H9 (cell line): Measurements from ENCODE around the gene NAPSA. TPM values are rescaled to one million over a fixed set of nuclear protein-coding genes. Genes with fewer than 3 reads are reported as not detected.

Experiments
- DNase-seq: peaks from one replicate; pipeline ENCODE4 v3.0.0-alpha.2; 2017
- H2AFZ ChIP-seq: one replicate; pipeline ENCODE4 v1.6.1; 2013; ENCODE audit warnings: mild to moderate bottlenecking, low read length, control low read depth, moderate library complexity
- H2AK5ac ChIP-seq: 2 replicates; pipeline ENCODE4 v1.6.1; 2013; ENCODE audit warnings: low read length, control low read depth, mixed read lengths; ENCODE audit not compliant: insufficient read length
- H2BK120ac ChIP-seq: one replicate; pipeline ENCODE4 v1.6.1; 2013; ENCODE audit warnings: low read depth, mild to moderate bottlenecking, low read length, control low read depth, inconsistent platforms; ENCODE audit not compliant: poor library complexity, severe bottlenecking
- H2BK12ac ChIP-seq: 2 replicates; pipeline ENCODE4 v1.6.1; 2013; ENCODE audit warnings: low read length, control low read depth, mixed read lengths, low read depth; ENCODE audit not compliant: insufficient read length
- H2BK15ac ChIP-seq: 2 replicates; pipeline ENCODE4 v1.6.1; 2013; ENCODE audit warnings: low read depth, low read length, control low read depth
- H2BK20ac ChIP-seq: one replicate; pipeline ENCODE4 v1.6.1; 2013; ENCODE audit warnings: low read depth, mild to moderate bottlenecking, low read length, control low read depth, inconsistent platforms; ENCODE audit not compliant: poor library complexity, severe bottlenecking
- H2BK5ac ChIP-seq: 2 replicates; pipeline ENCODE4 v1.6.1; 2013; ENCODE audit warnings: low read length, control low read depth, mixed read lengths; ENCODE audit not compliant: insufficient read length
- H3K14ac ChIP-seq: 2 replicates; pipeline ENCODE4 v1.6.1; 2013; ENCODE audit warnings: low read length, control low read depth; ENCODE audit not compliant: insufficient read depth
- H3K18ac ChIP-seq: 2 replicates; pipeline ENCODE4 v1.6.1; 2013; ENCODE audit warnings: low read depth, mild to moderate bottlenecking, mixed read lengths, low read length, control low read depth; ENCODE audit not compliant: insufficient read length
- H3K23ac ChIP-seq: 2 replicates; pipeline ENCODE4 v1.6.1; 2013; ENCODE audit warnings: low read length, control low read depth, mixed read lengths, low read depth; ENCODE audit not compliant: insufficient read length
- H3K23me2 ChIP-seq: 2 replicates; pipeline ENCODE4 v1.6.1; 2013; ENCODE audit warnings: low read depth, mild to moderate bottlenecking, mixed read lengths, low read length, control low read depth; ENCODE audit not compliant: insufficient read length, poor library complexity, severe bottlenecking
- H3K27ac ChIP-seq: 2 replicates; pipeline ENCODE4 v1.5.1; 2013; ENCODE audit warnings: low read length, control low read depth, mixed read lengths, low read depth; ENCODE audit not compliant: insufficient read length
- H3K27me3 ChIP-seq: 2 replicates; pipeline ENCODE4 v1.6.1; 2013; ENCODE audit warnings: low read length, control low read depth, inconsistent platforms; ENCODE audit not compliant: insufficient read depth
- H3K4ac ChIP-seq: 2 replicates; pipeline ENCODE4 v1.6.1; 2013; ENCODE audit warnings: low read depth, mild to moderate bottlenecking, control low read depth, inconsistent platforms, low read length, moderate library complexity
- H3K4me1 ChIP-seq: 2 replicates; pipeline ENCODE4 v1.6.1; 2013; ENCODE audit warnings: low read length, control low read depth, inconsistent platforms; ENCODE audit not compliant: insufficient read depth
- H3K4me2 ChIP-seq: 2 replicates; pipeline ENCODE4 v1.6.1; 2013; ENCODE audit warnings: low read length, control low read depth, mixed read lengths; ENCODE audit not compliant: insufficient read length, insufficient read depth
- H3K56ac ChIP-seq: 2 replicates; pipeline ENCODE4 v1.6.1; 2013; ENCODE audit warnings: low read depth, mild to moderate bottlenecking, mixed read lengths, low read length, control low read depth; ENCODE audit not compliant: insufficient read length
- H3K79me1 ChIP-seq: 2 replicates; pipeline ENCODE4 v1.6.1; 2013; ENCODE audit warnings: low read depth, mild to moderate bottlenecking, moderate library complexity, low read length, control low read depth, inconsistent platforms; ENCODE audit not compliant: insufficient read depth, poor library complexity, severe bottlenecking
- H3K79me2 ChIP-seq: 2 replicates; pipeline ENCODE4 v1.6.1; 2013; ENCODE audit warnings: low read length, control low read depth, inconsistent platforms; ENCODE audit not compliant: insufficient read depth
- H3K9ac ChIP-seq: 2 replicates; pipeline ENCODE4 v1.6.1; 2013; ENCODE audit warnings: low read length, control low read depth, mixed read lengths; ENCODE audit not compliant: insufficient read length; ENCODE audit errors: extremely low read depth
- H3K9me3 ChIP-seq: one replicate; pipeline ENCODE4 v1.6.1; 2013; ENCODE audit warnings: low read depth, low read length, inconsistent platforms; ENCODE audit not compliant: control insufficient read depth
- H3T11ph ChIP-seq: one replicate; pipeline ENCODE4 v1.6.1; 2013; ENCODE audit warnings: mild to moderate bottlenecking, low read length, control low read depth, inconsistent platforms
- H4K20me1 ChIP-seq: one replicate; pipeline ENCODE4 v1.6.1; 2013; ENCODE audit not compliant: control insufficient read depth, insufficient read length, insufficient read depth
- H4K5ac ChIP-seq: 2 replicates; pipeline ENCODE4 v1.6.1; 2013; ENCODE audit warnings: low read depth, mild to moderate bottlenecking, mixed read lengths, low read length, control low read depth; ENCODE audit not compliant: insufficient read length
- H4K8ac ChIP-seq: replicated peaks from 2 replicates; pipeline ENCODE4 v1.6.1; 2013; ENCODE audit warnings: low read length, control low read depth, mixed read lengths, low read depth; ENCODE audit not compliant: insufficient read length
- H4K91ac ChIP-seq: 2 replicates; pipeline ENCODE4 v1.6.1; 2013; ENCODE audit warnings: low read depth, mild to moderate bottlenecking, moderate library complexity, mixed read lengths, low read length, control low read depth; ENCODE audit not compliant: insufficient read length
- H3K27ac Mint-ChIP-seq, 3 experiments: 2 replicates in 2 of 3; 3 replicates in 1 of 3; pipeline ENCODE4 v1.8.0; 2020 to 2021; ENCODE audit warnings: mixed read lengths in 3 of 3, mild to moderate bottlenecking in 1 of 3, moderate library complexity in 1 of 3
- H3K27me3 Mint-ChIP-seq: 2 replicates; pipeline ENCODE4 v1.8.0; 2021; ENCODE audit warnings: low read depth, mild to moderate bottlenecking, moderate library complexity, mixed read lengths
- H3K36me3 Mint-ChIP-seq, 3 experiments: 2 replicates in 2 of 3; 3 replicates in 1 of 3; pipeline ENCODE4 v1.8.0; 2020 to 2021; ENCODE audit warnings: low read depth in 3 of 3, mixed read lengths in 3 of 3; ENCODE audit not compliant: insufficient read depth in 1 of 3
- H3K4me1 Mint-ChIP-seq, 2 experiments: 2 replicates each; pipeline ENCODE4 v1.8.0; 2020; ENCODE audit warnings: mixed read lengths in 2 of 2
- H3K4me3 Mint-ChIP-seq, 2 experiments: 2 replicates in 1 of 2; 3 replicates in 1 of 2; pipeline ENCODE4 v1.8.0; 2020 to 2021; ENCODE audit warnings: mild to moderate bottlenecking in 2 of 2, mixed read lengths in 2 of 2, moderate library complexity in 1 of 2
- H3K9me3 Mint-ChIP-seq, 2 experiments: 2 replicates in 1 of 2; 3 replicates in 1 of 2; pipeline ENCODE4 v1.8.0; 2020; ENCODE audit warnings: mild to moderate bottlenecking in 2 of 2, mixed read lengths in 2 of 2, moderate library complexity in 1 of 2
- WGBS: extraction: QIAGEN DNeasy Blood & Tissue Kit; methylation state at CpG from one replicate; pipeline ENCODE4 v1.1.7; 2013; ENCODE audit warnings: missing lambda C conversion rate, low lambda C conversion rate, mixed read lengths; ENCODE audit not compliant: insufficient read length; ENCODE audit errors: extremely low coverage; 5-methylcytosine and 5-hydroxymethylcytosine counted together
- total RNA-seq: library from RNA; stranded (reverse); gene quantifications from 2 replicates; pipeline ENCODE4 v1.2.1, GENCODE V29; 2021
- TF ChIP-seq, protein P1 (sequence below): fragments of 200-600 bp; sonication (generic); conservative IDR thresholded peaks from 3 replicates; pipeline ENCODE4 v1.8.0; 2021; ENCODE audit warnings: antibody characterized with exemption, mild to moderate bottlenecking

NAPSA gene
- total RNA-seq, 1 experiment from 2014 or later: 0.44 TPM

- peaks cover 21 to 53% (median 37%) of the 10 kb centered on the region in 3 experiments for H3K36me3 Mint-ChIP-seq
- no CpG with 5 or more reads among the region's 12 CpGs for WGBS
- H2BK15ac ChIP-seq: no peak overlapping the region
Measured at GRCh38 chr19:50320051-50320450, 45.4 kb downstream of the NAPSA start.

More at GRCh38 chr19:50320051-50320450, 45.4 kb downstream of the NAPSA start:
- Histone ChIP-seq H3K9me3 (no peaks in the 10 kb centered on the region), H2AK5ac (no peak overlapping the region), H3K79me1 (no peaks in the 10 kb centered on the region), H2BK120ac (no peak overlapping the region), H4K5ac (no peak overlapping the region), H3K23ac (no peak overlapping the region), H3K18ac (no peak overlapping the region), H2AFZ (no peak overlapping the region), H3K79me2 (no peaks in the 10 kb centered on the region), H3K14ac (no peak overlapping the region), H3K9ac (no peak overlapping the region), H3T11ph (no peak overlapping the region), H3K4me2 (no peak overlapping the region), H2BK5ac (no peak overlapping the region), H3K56ac (no peak overlapping the region), H3K27me3 (no peaks in the 10 kb centered on the region), H4K8ac (no peak overlapping the region), H2BK12ac (no peak overlapping the region), H2BK20ac (no peak overlapping the region), H3K4me1 (no peaks in the 10 kb centered on the region), H4K91ac (no peak overlapping the region), H3K4ac (no peak overlapping the region), H4K20me1 (no peaks in the 10 kb centered on the region), H3K27ac (no peak overlapping the region), H3K23me2 (no peaks in the 10 kb centered on the region)
- H3K27me3 Mint-ChIP-seq: peaks cover 20% of the 10 kb centered on the region
- TF ChIP-seq, protein P1, sequence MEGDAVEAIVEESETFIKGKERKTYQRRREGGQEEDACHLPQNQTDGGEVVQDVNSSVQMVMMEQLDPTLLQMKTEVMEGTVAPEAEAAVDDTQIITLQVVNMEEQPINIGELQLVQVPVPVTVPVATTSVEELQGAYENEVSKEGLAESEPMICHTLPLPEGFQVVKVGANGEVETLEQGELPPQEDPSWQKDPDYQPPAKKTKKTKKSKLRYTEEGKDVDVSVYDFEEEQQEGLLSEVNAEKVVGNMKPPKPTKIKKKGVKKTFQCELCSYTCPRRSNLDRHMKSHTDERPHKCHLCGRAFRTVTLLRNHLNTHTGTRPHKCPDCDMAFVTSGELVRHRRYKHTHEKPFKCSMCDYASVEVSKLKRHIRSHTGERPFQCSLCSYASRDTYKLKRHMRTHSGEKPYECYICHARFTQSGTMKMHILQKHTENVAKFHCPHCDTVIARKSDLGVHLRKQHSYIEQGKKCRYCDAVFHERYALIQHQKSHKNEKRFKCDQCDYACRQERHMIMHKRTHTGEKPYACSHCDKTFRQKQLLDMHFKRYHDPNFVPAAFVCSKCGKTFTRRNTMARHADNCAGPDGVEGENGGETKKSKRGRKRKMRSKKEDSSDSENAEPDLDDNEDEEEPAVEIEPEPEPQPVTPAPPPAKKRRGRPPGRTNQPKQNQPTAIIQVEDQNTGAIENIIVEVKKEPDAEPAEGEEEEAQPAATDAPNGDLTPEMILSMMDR: no peak
- DNase-seq: no peak
- peaks cover 0 to 3% of the 10 kb centered on the region in 2 experiments; a peak in 1 of 5 replicates for H3K9me3 Mint-ChIP-seq
- peaks cover 16 to 39% of the 10 kb centered on the region in 2 experiments for H3K4me1 Mint-ChIP-seq
- no peak overlapping the region for H3K4me3 Mint-ChIP-seq
- no peak overlapping the region for H3K27ac Mint-ChIP-seq
